HL-60 (cell line): Measurements from ENCODE around the gene ARSA.

Experiments used
- DNase-seq, 2 experiments: peaks; one replicate each; pipeline ENCODE4 v3.0.0-alpha.2; 2010 to 2020; ENCODE audit warnings: low read depth in 1 of 2, low spot score in 1 of 2
- H3K27ac ChIP-seq: fragments of 250-450 bp; sonication (Bioruptor Pico); replicated peaks from 2 replicates; pipeline ENCODE4 v1.5.1; 2020; ENCODE audit warnings: mild to moderate bottlenecking, moderate library complexity
- H3K27me3 ChIP-seq: fragments of 250-450 bp; sonication (Bioruptor Pico); 2 replicates; pipeline ENCODE4 v1.5.1; 2021; ENCODE audit warnings: mild to moderate bottlenecking, moderate library complexity; ENCODE audit not compliant: insufficient read depth, poor library complexity, severe bottlenecking
- H3K4me3 ChIP-seq: replicated peaks from 2 replicates; pipeline ENCODE4 v1.5.1; 2011; ENCODE audit warnings: mild to moderate bottlenecking, control low read depth, low read length; ENCODE audit not compliant: insufficient read depth
- CTCF ChIP-seq: IDR thresholded peaks from one replicate; pipeline ENCODE4 v1.5.1; 2011; ENCODE audit warnings: low read length, control low read depth, inconsistent platforms; ENCODE audit not compliant: insufficient read depth
- GABPA ChIP-seq: IDR thresholded peaks from 2 replicates; pipeline ENCODE4 v1.6.1; 2012; ENCODE audit warnings: low read depth
- POLR2AphosphoS5 ChIP-seq: IDR thresholded peaks from 2 replicates; pipeline ENCODE4 v1.6.1; 2012; ENCODE audit warnings: low read depth
- REST ChIP-seq: IDR thresholded peaks from 2 replicates; pipeline ENCODE4 v1.6.1; 2012; ENCODE audit warnings: low read depth; ENCODE audit not compliant: insufficient replicate concordance
- SPI1 ChIP-seq: IDR thresholded peaks from 2 replicates; pipeline ENCODE4 v1.6.1; 2012; ENCODE audit warnings: low read depth, mild to moderate bottlenecking, borderline replicate concordance

Gene ARSA

GRCh38 chr22:50599816-50600455 is 28.0 kb downstream of the ARSA start:
- no peak overlapping the region for H3K27ac ChIP-seq

DNA sequence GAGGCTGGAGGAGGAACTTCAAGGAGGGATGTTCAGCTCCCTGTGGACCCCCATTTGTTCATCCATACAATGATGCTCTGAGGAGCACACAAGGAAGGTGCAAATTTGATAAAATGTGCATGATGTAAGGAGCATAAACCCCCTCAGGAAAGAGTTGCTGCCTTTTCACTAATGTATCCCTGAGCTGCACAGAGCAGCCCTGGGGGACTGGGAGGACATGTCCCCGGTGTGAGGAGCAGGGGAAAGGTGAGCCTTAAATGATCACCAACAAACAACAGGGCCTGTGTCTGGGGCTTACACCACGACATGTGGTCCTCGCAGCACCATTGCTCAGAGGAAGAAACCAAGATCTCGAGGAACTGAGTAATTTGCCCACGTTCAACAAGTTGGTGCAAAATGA is 30.9 kb downstream of the ARSA start:
- Histone ChIP-seq H3K27me3 (peaks cover 7% of the 10 kb centered on the region), H3K4me3 (no peak overlapping the region), H3K27ac (no peak overlapping the region)
- no peak for DNase-seq
- TF ChIP-seq GABPA (no peak), SPI1 (no peak), CTCF (no peak), REST (no peak), POLR2AphosphoS5 (no peak)

More at GRCh38 chr22:50599816-50600455, 28.0 kb downstream of the ARSA start:
- peak in 1 of 2 experiments; percentile 25 for DNase-seq
- no peak overlapping the region for H3K4me3 ChIP-seq
- H3K27me3 ChIP-seq, result peaks cover 20% of the 10 kb centered on the region
- TF ChIP-seq GABPA (no peak), CTCF (no peak), SPI1 (no peak), POLR2AphosphoS5 (no peak), REST (peak; percentile 99)

DNA sequence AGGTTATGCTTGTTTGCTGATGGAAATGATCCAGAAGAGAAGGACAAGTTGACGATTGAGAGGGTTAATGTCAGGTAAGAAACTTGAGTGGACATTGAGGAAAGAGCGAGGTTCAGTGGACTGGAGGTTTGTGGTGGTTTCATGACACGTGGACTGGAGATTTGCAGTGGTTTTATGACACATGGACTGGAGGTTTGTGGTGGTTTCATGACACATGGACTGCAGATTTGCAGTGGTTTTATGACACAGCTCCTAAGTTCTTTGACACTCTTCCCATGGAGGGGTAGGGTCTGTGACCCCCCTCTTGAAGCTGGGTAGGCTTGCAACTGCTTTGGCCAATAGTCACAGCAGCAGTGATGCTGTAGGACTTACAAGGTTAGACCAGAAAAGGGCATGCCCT is 32.8 kb downstream of the ARSA start:
- Histone ChIP-seq H3K4me3 (no peak overlapping the region), H3K27ac (no peak overlapping the region), H3K27me3 (peaks cover 7% of the 10 kb centered on the region)
- TF ChIP-seq SPI1, result no peak
- TF ChIP-seq REST, result no peak
- no peak for TF ChIP-seq GABPA
- TF ChIP-seq POLR2AphosphoS5, result no peak
- TF ChIP-seq CTCF, result no peak
- DNase-seq, result no peak
